ENCODE results near the gene JAKMIP2. TPM values are rescaled to one million over a fixed set of nuclear protein-coding genes. Genes with fewer than 3 reads are reported as not detected.

Gene JAKMIP2
- total RNA-seq, 1 experiment from 2014 or later: not detected

DNA sequence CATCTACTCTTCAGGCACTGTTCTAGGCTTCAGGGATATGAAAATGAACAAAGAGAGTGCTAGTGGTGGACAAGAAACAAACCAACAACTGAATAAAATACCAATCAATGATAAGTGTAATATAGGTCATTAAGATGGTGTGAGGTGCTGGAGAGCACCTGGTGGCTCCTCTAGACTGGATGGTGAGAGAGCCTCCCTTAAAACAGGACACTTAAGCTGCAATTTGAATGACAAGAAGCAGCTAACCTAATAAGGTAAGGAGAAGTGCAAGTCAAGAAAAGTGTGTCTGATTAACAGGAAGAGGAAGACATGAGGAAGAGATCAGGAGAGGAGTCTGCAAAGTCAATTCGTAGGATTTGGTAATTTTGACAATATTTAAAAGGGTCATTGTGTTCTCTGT is 23.1 kb downstream of the JAKMIP2 start:
- Histone ChIP-seq H3K27ac (ENCODE audit: low read length) (no peak overlapping the region), H3K36me3 (ENCODE audit: control insufficient read depth, insufficient read depth, low read length) (no peaks in the 10 kb centered on the region), H3K9me3 (ENCODE audit: control insufficient read depth, insufficient read depth, low read depth, low read length) (no peaks in the 10 kb centered on the region), H3K4me3 (ENCODE audit: low read depth in 2 of 2, low read length in 2 of 2) (no peak overlapping the region), H3K27me3 (ENCODE audit: control insufficient read depth, insufficient read depth, low read length) (no peaks in the 10 kb centered on the region), H3K4me1 (ENCODE audit: control insufficient read depth, insufficient read depth, low read length) (no peaks in the 10 kb centered on the region)
- no peak for TF ChIP-seq CTCF (IDR thresholded peaks at IDR 0.05)
- TF ChIP-seq TCF7L2 (IDR thresholded peaks at IDR 0.05; ENCODE audit: low read depth, low read length): no peak
- TF ChIP-seq SIN3A (IDR thresholded peaks at IDR 0.05; ENCODE audit: borderline replicate concordance, insufficient read depth, low read depth, low read length): no peak
- TF ChIP-seq POLR2AphosphoS5 (IDR thresholded peaks at IDR 0.05; ENCODE audit: low read depth, low read length): no peak
- TF ChIP-seq, protein P1, sequence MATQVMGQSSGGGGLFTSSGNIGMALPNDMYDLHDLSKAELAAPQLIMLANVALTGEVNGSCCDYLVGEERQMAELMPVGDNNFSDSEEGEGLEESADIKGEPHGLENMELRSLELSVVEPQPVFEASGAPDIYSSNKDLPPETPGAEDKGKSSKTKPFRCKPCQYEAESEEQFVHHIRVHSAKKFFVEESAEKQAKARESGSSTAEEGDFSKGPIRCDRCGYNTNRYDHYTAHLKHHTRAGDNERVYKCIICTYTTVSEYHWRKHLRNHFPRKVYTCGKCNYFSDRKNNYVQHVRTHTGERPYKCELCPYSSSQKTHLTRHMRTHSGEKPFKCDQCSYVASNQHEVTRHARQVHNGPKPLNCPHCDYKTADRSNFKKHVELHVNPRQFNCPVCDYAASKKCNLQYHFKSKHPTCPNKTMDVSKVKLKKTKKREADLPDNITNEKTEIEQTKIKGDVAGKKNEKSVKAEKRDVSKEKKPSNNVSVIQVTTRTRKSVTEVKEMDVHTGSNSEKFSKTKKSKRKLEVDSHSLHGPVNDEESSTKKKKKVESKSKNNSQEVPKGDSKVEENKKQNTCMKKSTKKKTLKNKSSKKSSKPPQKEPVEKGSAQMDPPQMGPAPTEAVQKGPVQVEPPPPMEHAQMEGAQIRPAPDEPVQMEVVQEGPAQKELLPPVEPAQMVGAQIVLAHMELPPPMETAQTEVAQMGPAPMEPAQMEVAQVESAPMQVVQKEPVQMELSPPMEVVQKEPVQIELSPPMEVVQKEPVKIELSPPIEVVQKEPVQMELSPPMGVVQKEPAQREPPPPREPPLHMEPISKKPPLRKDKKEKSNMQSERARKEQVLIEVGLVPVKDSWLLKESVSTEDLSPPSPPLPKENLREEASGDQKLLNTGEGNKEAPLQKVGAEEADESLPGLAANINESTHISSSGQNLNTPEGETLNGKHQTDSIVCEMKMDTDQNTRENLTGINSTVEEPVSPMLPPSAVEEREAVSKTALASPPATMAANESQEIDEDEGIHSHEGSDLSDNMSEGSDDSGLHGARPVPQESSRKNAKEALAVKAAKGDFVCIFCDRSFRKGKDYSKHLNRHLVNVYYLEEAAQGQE (IDR thresholded peaks at IDR 0.05; ENCODE audit: insufficient read depth in 1 of 2, low read depth in 2 of 2, low read length in 1 of 2): no peak
- no TSS peak for BruUV-seq (replicated peaks)
- DNase-seq (ENCODE audit: low read depth, low spot score): no peak
- CTCF ChIA-PET: no interaction called here
- no peak for ATAC-seq
- in situ Hi-C loops (cut with HindIII; ENCODE audit: low pct_unique_long_range_greater_than_20kb, low sequenced_read_pairs) (no loop called here), intact Hi-C loops (cut with micrococcal nuclease; ENCODE audit: unreplicated experiment) (no loop called here)
- POLR2A ChIA-PET: no interaction called here

DNA sequence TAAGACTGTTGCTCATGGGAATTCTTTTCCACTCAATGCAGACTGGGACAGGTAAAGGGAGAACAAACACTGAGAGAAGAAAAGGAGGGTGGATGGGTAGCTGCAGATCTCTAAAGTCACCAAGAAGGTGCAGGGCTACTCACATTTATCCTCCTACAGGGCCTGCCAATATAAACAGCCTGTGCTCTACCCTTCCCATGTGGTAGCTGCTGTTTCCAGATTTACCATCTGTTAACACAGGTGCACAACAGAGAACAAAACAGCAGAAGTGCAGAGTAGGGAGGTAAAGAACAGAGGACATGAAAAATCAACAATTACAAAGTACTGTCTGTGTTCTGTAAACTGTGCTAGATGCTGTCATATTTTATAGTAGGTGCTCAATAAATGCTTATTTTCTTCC is 26.0 kb downstream of the JAKMIP2 start:
- H3K36me3 ChIP-seq (ENCODE audit: control insufficient read depth, insufficient read depth, low read length): no peaks in the 10 kb centered on the region
- CTCF ChIA-PET: no interaction called here
- ATAC-seq (no peak), DNase-seq (ENCODE audit: low read depth, low spot score) (no peak)
- H3K27me3 ChIP-seq (ENCODE audit: control insufficient read depth, insufficient read depth, low read length): no peaks in the 10 kb centered on the region
- H3K9me3 ChIP-seq (ENCODE audit: control insufficient read depth, insufficient read depth, low read depth, low read length): no peaks in the 10 kb centered on the region
- H3K4me1 ChIP-seq (ENCODE audit: control insufficient read depth, insufficient read depth, low read length): no peaks in the 10 kb centered on the region
- TF ChIP-seq CTCF (IDR thresholded peaks at IDR 0.05): no peak
- POLR2A ChIA-PET: no interaction called here
- H3K4me3 ChIP-seq (ENCODE audit: low read depth in 2 of 2, low read length in 2 of 2): no peak overlapping the region
- no TSS peak for BruUV-seq (replicated peaks)
- in situ Hi-C loops (cut with HindIII; ENCODE audit: low pct_unique_long_range_greater_than_20kb, low sequenced_read_pairs) (no loop called here), intact Hi-C loops (cut with micrococcal nuclease; ENCODE audit: unreplicated experiment) (no loop called here)
- no peak overlapping the region for H3K27ac ChIP-seq (ENCODE audit: low read length)

Measured in Panc1 (cell line).